Mucosa of stomach (tissue), 1 donor: ENCODE measurements around the gene RITA1.

Experiments
- H3K27me3 ChIP-seq: one replicate; pipeline ENCODE4 v1.7.0; 2013; ENCODE audit warnings: mild to moderate bottlenecking, low read length; ENCODE audit not compliant: control insufficient read depth, insufficient read depth
- H3K36me3 ChIP-seq: one replicate; pipeline ENCODE4 v1.7.0; 2013; ENCODE audit warnings: low read length; ENCODE audit not compliant: control insufficient read depth, insufficient read depth
- H3K4me1 ChIP-seq: one replicate; pipeline ENCODE4 v1.7.0; 2013; ENCODE audit warnings: mild to moderate bottlenecking, low read length; ENCODE audit not compliant: control insufficient read depth, insufficient read depth
- H3K4me3 ChIP-seq: one replicate; pipeline ENCODE4 v1.7.0; 2013; ENCODE audit warnings: low read length
- H3K9ac ChIP-seq: one replicate; pipeline ENCODE4 v1.7.0; 2013; ENCODE audit warnings: mild to moderate bottlenecking, low read length, moderate library complexity
- H3K9me3 ChIP-seq: one replicate; pipeline ENCODE4 v1.7.0; 2013; ENCODE audit warnings: mild to moderate bottlenecking, low read length, moderate library complexity; ENCODE audit not compliant: control insufficient read depth
- donor health status: Pancreatic carcinoma.

RITA1 gene

DNA sequence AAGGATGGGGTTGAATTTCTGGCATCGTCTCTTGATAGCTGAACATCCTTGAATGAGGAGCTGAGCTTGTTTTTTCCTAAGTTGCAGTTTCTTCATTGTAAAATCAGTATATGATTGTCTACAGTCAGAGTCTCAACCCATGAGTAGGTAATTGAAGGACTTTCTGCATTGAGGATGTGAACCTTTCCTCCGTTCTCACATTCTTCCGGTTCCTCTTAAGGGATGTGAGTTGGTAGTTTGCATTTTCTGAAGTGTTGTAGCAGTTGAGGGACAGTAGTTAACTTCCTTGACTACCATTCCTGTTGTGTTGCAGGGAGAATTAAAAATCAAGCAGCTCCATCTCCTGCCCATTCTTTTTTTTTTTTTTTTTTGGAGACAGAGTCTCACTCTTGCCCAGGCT is 54.9 kb downstream of the RITA1 start:
- H3K9ac ChIP-seq: no peak overlapping the region
- no peak overlapping the region for H3K4me3 ChIP-seq
- H3K4me1 ChIP-seq: peaks cover 66% of the 10 kb centered on the region
- no peaks in the 10 kb centered on the region for H3K9me3 ChIP-seq
- no peaks in the 10 kb centered on the region for H3K27me3 ChIP-seq
- H3K36me3 ChIP-seq: no peaks in the 10 kb centered on the region

DNA sequence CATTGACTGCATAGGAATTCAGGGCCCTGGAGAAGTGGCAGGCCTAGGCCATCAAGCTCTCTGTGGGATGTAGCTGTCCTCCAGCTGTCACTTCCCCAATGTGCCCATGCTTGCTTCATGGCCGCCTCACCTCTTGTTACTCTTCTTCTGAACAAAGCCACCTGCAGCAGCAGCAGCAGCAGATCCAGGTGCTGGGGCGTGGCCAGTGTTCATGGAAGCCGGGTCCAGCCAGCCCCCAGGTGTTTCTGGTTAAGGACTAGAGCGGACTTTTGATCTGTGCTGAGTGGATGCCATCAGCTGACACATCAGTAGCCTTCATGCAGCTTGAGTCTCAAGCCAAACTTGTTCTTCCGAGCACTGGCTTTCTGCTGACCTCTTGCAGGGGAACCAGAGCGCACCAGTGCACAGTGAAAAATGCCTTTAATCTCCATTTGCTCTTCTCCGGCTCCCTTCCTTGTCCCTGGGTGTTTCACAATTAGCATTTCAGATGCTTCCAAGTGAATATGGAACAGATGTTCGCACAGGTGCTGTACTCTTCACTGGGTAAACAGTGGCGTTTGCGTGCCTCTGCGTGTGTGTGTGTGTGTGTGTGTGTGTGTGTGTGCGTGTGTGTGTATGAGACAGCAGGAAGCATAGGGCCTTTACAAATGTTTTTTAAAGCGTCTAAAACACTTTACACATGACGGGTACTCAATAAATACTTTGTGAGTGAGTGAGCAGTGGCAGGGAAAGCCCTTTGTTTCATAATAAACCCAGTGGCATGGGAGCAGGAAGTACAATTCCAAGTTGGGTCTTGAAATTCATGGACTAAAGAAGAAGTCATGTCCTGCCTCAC is 55.9 kb downstream of the RITA1 start:
- peak overlapping the region; percentile 57 for H3K9ac ChIP-seq
- H3K4me3 ChIP-seq: no peak overlapping the region
- H3K27me3 ChIP-seq: no peaks in the 10 kb centered on the region
- H3K36me3 ChIP-seq: no peaks in the 10 kb centered on the region
- H3K9me3 ChIP-seq: no peaks in the 10 kb centered on the region
- peaks cover 76% of the 10 kb centered on the region for H3K4me1 ChIP-seq
